ENCODE measurements around the gene TRAPPC1.
A peak's percentile ranks its signal among the peaks of the same experiment; 100 is the strongest.

Gene TRAPPC1

GRCh38 chr17:7897090-7897489, 34.7 kb downstream of the TRAPPC1 start:
- DNase-seq: no peak

GRCh38 chr17:7894866-7895265, 36.9 kb downstream of the TRAPPC1 start:
- DNase-seq: no peak

DNA sequence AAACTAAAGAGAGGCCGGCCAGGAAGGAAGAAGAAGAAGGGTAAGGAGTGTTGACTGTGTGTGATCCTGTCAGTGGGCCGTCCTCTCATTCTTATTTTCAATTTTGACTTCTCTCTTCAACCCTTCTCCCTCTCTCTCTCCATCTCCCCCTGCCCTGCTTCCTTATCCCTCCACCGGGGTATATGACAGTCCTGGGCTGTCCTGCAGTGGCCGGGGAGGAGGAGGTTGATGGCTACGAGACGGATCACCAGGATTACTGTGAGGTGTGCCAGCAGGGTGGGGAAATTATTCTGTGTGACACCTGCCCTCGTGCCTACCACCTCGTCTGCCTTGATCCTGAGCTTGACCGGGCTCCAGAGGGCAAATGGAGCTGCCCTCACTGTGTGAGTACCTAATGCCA, 37.5 kb downstream of the TRAPPC1 start:
- DNase-seq: no peak

DNA sequence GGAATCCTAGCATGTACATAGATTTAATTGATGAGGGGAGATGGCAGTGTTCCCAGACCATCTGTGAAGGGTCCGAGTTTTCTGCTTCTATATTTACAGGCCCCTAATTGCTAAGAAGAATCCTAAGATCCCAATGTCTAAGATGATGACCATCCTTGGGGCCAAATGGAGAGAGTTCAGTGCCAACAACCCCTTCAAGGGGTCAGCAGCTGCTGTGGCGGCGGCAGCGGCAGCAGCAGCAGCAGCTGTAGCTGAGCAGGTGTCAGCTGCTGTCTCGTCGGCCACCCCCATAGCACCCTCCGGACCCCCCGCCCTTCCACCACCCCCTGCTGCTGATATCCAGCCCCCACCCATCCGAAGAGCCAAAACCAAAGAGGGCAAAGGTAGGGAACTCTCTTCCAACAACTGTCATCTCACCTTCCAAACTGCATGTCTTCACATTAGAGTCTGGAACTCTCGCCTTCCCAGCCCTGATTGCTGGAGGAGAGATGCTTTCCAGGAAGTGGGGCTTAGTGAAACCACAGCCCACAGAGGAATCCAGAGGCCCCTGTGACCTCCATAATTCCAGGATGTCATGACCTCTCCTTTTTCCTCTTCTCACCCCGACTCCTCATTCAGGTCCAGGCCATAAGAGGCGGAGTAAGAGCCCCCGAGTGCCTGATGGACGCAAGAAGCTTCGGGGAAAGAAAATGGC, 38.4 kb downstream of the TRAPPC1 start:
- DNase-seq: no peak

GRCh38 chr17:7889166-7889955, 42.4 kb downstream of the TRAPPC1 start:
- peak; percentile 29 to 40 for DNase-seq

- DNase-seq: peak; percentile 49
Observed at GRCh38 chr17:7888184-7888920, 43.4 kb downstream of the TRAPPC1 start, which contains the start of gene CHD3. Gene CHD3 (plus strand): TSS chr17:7888789. CDS start chr17:7889001, 212 bp downstream.

- peak; percentile 72 to 79 for DNase-seq
Observed at GRCh38 chr17:7887482-7888183, 44.1 kb downstream of the TRAPPC1 start.

- no peak for DNase-seq
Observed at GRCh38 chr17:7887038-7887481, 44.7 kb downstream of the TRAPPC1 start.

GRCh38 chr17:7886227-7887037, 45.3 kb downstream of the TRAPPC1 start:
- peak; percentile 34 to 35 for DNase-seq

DNA sequence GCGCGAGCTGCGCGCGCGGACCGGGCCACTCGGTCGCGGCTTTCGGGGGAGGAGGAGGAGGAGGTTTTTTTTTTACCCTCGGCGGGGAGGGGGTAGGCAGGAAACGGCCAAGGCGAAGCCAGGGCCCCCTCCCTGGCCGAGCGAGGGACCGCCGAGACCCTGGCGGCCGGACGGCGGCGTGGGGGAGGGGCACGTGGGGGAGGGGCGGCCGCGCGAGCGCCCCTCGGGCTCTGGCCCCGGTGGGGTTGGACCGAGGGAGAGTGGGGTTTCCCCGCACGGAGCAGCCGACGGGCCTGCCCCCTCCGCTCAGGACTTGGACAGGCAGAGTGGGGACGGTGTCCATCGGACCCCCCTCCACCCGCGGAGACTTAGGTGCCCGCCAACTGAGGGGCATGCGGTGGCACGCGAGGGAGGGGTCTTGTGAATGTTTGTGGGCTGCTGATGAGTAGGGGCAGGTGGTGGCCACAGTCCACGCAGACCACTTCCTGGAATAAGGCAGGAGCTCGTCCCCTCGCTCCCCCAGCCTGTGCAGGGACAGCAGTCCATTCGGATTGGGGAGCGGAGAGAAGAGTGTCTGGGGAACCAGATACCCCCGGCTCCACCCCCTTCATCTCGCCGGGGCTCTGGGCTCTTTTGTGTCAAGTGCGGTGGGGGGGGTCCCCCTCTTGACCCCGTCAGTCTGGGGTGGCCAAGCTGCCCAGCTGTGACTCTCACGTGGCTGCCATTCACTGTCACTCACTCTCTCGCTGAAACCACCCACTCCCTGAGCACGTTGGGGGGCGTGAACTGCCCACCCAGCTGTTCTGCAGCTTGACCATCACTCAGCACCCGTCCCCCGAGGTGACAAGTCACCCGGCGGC, 46.1 kb downstream of the TRAPPC1 start:
- peak; percentile 22 to 27 for DNase-seq

DNA sequence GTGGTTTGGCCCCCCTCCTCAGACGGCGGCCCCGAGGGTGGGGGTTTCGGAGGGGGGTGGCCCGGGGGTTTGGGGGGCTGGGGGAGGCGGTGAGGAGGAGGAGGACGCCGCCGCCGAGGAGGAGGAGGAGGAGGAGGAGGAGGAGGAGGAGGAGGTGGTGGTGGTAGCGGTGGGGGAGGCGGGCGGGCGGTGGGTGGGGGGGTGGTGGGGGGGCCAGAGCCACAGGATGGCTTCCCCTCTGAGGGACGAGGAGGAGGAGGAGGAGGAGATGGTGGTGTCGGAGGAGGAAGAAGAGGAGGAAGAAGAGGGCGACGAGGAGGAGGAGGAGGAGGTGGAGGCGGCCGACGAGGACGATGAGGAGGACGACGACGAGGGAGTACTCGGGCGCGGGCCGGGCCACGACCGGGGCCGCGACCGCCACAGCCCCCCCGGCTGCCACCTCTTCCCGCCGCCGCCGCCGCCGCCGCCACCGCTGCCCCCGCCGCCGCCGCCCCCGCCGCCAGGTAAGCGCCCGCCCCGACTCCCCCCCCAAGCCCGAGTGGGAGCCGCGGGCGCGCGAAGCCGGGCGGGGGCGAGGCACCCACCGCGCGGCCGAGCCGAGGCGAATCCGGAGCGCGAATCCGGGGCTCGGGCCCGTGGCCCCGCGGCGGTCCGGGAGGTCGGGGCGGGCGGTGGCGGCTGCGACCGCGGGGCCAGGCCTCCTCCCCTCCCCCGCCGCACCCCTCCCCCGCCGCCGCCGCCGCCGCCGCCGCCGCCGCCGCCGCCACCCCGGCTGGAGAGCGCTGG, 47.0 kb downstream of the TRAPPC1 start:
- peak in 1 of 2 donors; percentile 20 for DNase-seq

- peak in 1 of 2 donors; percentile 21 for DNase-seq
Observed at GRCh38 chr17:7883781-7884386, 47.9 kb downstream of the TRAPPC1 start.

GRCh38 chr17:7882629-7883028, 49.1 kb downstream of the TRAPPC1 start:
- DNase-seq: no peak

DNA sequence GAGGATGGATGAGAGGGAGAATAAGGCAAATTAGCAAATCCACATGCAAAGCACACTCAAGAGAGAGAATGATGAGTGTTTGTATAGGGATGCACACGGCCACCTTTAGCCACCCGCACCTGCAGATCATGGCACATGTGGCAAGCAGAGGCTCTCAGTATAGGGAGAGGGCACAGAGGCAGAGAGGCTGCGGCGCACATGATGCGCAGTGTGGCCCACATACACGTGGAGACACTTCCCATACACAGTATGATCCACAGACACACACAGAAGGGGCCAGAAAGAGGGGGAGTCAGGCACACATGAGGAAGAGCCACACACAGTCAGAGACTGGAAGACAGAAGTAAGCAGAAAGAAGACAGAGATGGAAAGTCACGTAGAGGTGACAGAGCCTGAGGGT, 49.7 kb downstream of the TRAPPC1 start:
- DNase-seq: no peak

GRCh38 chr17:7881276-7882054, 50.3 kb downstream of the TRAPPC1 start:
- DNase-seq: no peak
